ENCODE measurements around the gene AGAP1. TPM values are rescaled to one million over a fixed set of nuclear protein-coding genes. Genes with fewer than 3 reads are reported as not detected.

Gene AGAP1
- total RNA-seq, 2 experiments from 2014 or later: 1.8 to 2.0 TPM

- intact Hi-C loops (cut with micrococcal nuclease): no loop called here
- Mint-ChIP-seq H3K36me3 (no peaks in the 10 kb centered on the region), H3K9me3 (no peaks in the 10 kb centered on the region), H3K4me3 (no peak overlapping the region), H3K27me3 (peaks cover 7% of the 10 kb centered on the region), H3K4me1 (ENCODE audit: low read depth) (no peaks in the 10 kb centered on the region), H3K27ac (no peak overlapping the region)
- ChIA-PET POLR2A (interaction anchor here (0.6 kb wide), 1 partner anchor 10 kb away, joined by 3 read pairs; no protein-coding TSS in a partner anchor), CTCF (no interaction called here)
- no peak for DNase-seq
These were observed 48.2 kb downstream of the AGAP1 start for GRCh38 chr2:235541838-235542549.

- H3K27ac Mint-ChIP-seq: no peak overlapping the region
- intact Hi-C loops (cut with micrococcal nuclease): no loop called here
- H3K36me3 Mint-ChIP-seq: no peaks in the 10 kb centered on the region
- ChIA-PET POLR2A (interaction anchor here (0.6 kb wide), 1 partner anchor 9 kb away, joined by 3 read pairs; no protein-coding TSS in a partner anchor), CTCF (no interaction called here)
- DNase-seq: no peak
- peaks cover 5% of the 10 kb centered on the region for H3K27me3 Mint-ChIP-seq
- no peaks in the 10 kb centered on the region for H3K4me1 Mint-ChIP-seq (ENCODE audit: low read depth)
- no peak overlapping the region for H3K4me3 Mint-ChIP-seq
- H3K9me3 Mint-ChIP-seq: no peaks in the 10 kb centered on the region
These were observed 48.9 kb downstream of the AGAP1 start for GRCh38 chr2:235542733-235543127.

- no peaks in the 10 kb centered on the region for H3K4me1 Mint-ChIP-seq (ENCODE audit: low read depth)
- no peak overlapping the region for H3K27ac Mint-ChIP-seq
- H3K4me3 Mint-ChIP-seq: no peak overlapping the region
- DNase-seq: peak; percentile 16
- H3K9me3 Mint-ChIP-seq: no peaks in the 10 kb centered on the region
- H3K27me3 Mint-ChIP-seq: peaks cover 5% of the 10 kb centered on the region
- intact Hi-C loops (cut with micrococcal nuclease): no loop called here
- ChIA-PET POLR2A (no interaction called here), CTCF (no interaction called here)
- no peaks in the 10 kb centered on the region for H3K36me3 Mint-ChIP-seq
These were observed 49.4 kb downstream of the AGAP1 start for GRCh38 chr2:235543128-235543750.

DNA sequence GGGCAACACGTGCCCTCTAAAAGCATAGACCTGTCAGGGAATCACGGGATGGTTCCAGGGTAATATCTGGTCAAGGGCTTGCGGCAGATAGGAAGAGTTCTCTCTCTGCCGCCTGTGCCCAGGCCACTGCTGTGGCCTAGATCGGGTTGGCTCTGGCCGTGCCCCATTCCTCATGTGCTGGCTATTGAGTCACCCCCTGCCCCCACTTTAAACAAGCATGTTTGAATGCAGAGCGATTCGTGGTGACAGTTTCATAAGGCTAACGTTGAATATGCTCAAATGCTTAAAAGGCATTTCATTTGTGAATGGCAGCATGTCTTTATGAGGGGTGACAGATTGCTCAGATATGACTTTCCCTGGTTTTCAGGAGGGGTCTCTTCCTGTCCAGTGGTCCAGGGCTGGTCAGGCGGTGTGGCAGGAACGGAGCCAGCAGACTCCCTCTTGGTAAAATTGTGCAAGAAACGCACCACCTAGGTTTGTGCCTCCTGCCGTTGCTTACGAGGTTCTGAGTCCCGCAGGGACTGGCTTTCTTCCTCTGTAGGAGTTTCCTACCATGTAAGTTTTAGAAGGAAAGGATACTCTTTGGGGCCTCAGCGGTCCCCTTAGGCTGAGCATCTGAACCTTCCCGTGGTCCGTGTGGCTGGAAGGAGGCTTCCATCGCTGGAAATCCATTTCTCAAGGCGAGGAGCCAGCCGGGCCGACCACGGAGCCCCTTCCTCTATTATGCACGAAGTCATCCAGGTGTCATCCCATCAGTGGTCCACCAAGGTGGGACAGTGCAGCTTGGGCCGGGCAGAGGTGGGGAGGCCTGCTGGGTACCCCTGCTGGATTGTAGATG, 50.2 kb downstream of the AGAP1 start:
- Mint-ChIP-seq H3K4me3 (no peak overlapping the region), H3K9me3 (no peaks in the 10 kb centered on the region), H3K36me3 (no peaks in the 10 kb centered on the region), H3K27ac (no peak overlapping the region), H3K27me3 (peaks cover 5% of the 10 kb centered on the region), H3K4me1 (ENCODE audit: low read depth) (no peaks in the 10 kb centered on the region)
- POLR2A ChIA-PET: no interaction called here
- intact Hi-C loops (cut with micrococcal nuclease): no loop called here
- CTCF ChIA-PET: no interaction called here
- DNase-seq: no peak

- no peak for DNase-seq
- no peaks in the 10 kb centered on the region for H3K36me3 Mint-ChIP-seq
- H3K4me3 Mint-ChIP-seq: no peak overlapping the region
- no peaks in the 10 kb centered on the region for H3K9me3 Mint-ChIP-seq
- peaks cover 6% of the 10 kb centered on the region for H3K27me3 Mint-ChIP-seq
- intact Hi-C loops (cut with micrococcal nuclease): no loop called here
- ChIA-PET POLR2A (no interaction called here), CTCF (no interaction called here)
- no peak overlapping the region for H3K27ac Mint-ChIP-seq
- no peaks in the 10 kb centered on the region for H3K4me1 Mint-ChIP-seq (ENCODE audit: low read depth)
These were observed 50.8 kb downstream of the AGAP1 start for GRCh38 chr2:235544689-235544969.

- Mint-ChIP-seq H3K27me3 (peaks cover 9% of the 10 kb centered on the region), H3K27ac (no peak overlapping the region), H3K36me3 (no peaks in the 10 kb centered on the region), H3K4me1 (ENCODE audit: low read depth) (no peaks in the 10 kb centered on the region), H3K9me3 (no peaks in the 10 kb centered on the region), H3K4me3 (no peak overlapping the region)
- ChIA-PET POLR2A (no interaction called here), CTCF (no interaction called here)
- DNase-seq: no peak
- intact Hi-C loops (cut with micrococcal nuclease): no loop called here
These were observed 51.7 kb downstream of the AGAP1 start for GRCh38 chr2:235545339-235546150.

- ChIA-PET CTCF (no interaction called here), POLR2A (no interaction called here)
- Mint-ChIP-seq H3K27ac (no peak overlapping the region), H3K4me1 (ENCODE audit: low read depth) (no peaks in the 10 kb centered on the region), H3K9me3 (no peaks in the 10 kb centered on the region), H3K36me3 (no peaks in the 10 kb centered on the region), H3K27me3 (peaks cover 9% of the 10 kb centered on the region), H3K4me3 (no peak overlapping the region)
- intact Hi-C loops (cut with micrococcal nuclease): no loop called here
- no peak for DNase-seq
These were observed 52.2 kb downstream of the AGAP1 start for GRCh38 chr2:235546151-235546435.

- Mint-ChIP-seq H3K9me3 (no peaks in the 10 kb centered on the region), H3K27me3 (peaks cover 9% of the 10 kb centered on the region), H3K36me3 (no peaks in the 10 kb centered on the region), H3K27ac (no peak overlapping the region), H3K4me3 (no peak overlapping the region), H3K4me1 (ENCODE audit: low read depth) (no peaks in the 10 kb centered on the region)
- intact Hi-C loops (cut with micrococcal nuclease): no loop called here
- CTCF ChIA-PET: no interaction called here
- no peak for DNase-seq
- POLR2A ChIA-PET: no interaction called here
These were observed 52.6 kb downstream of the AGAP1 start for GRCh38 chr2:235546436-235546835.

- H3K36me3 Mint-ChIP-seq: no peaks in the 10 kb centered on the region
- H3K4me3 Mint-ChIP-seq: no peak overlapping the region
- DNase-seq: no peak
- H3K27ac Mint-ChIP-seq: no peak overlapping the region
- no peaks in the 10 kb centered on the region for H3K9me3 Mint-ChIP-seq
- no peaks in the 10 kb centered on the region for H3K4me1 Mint-ChIP-seq (ENCODE audit: low read depth)
- POLR2A ChIA-PET: no interaction called here
- intact Hi-C loops (cut with micrococcal nuclease): no loop called here
- peaks cover 10% of the 10 kb centered on the region for H3K27me3 Mint-ChIP-seq
- CTCF ChIA-PET: no interaction called here
These were observed 56.0 kb downstream of the AGAP1 start for GRCh38 chr2:235549735-235550377.

- intact Hi-C loops (cut with micrococcal nuclease): no loop called here
- no peak overlapping the region for H3K4me3 Mint-ChIP-seq
- no peak for DNase-seq
- H3K27ac Mint-ChIP-seq: no peak overlapping the region
- no peaks in the 10 kb centered on the region for H3K9me3 Mint-ChIP-seq
- ChIA-PET POLR2A (no interaction called here), CTCF (no interaction called here)
- H3K27me3 Mint-ChIP-seq: peaks cover 10% of the 10 kb centered on the region
- no peaks in the 10 kb centered on the region for H3K36me3 Mint-ChIP-seq
- H3K4me1 Mint-ChIP-seq (ENCODE audit: low read depth): no peaks in the 10 kb centered on the region
These were observed 56.5 kb downstream of the AGAP1 start for GRCh38 chr2:235550378-235550760.

DNA sequence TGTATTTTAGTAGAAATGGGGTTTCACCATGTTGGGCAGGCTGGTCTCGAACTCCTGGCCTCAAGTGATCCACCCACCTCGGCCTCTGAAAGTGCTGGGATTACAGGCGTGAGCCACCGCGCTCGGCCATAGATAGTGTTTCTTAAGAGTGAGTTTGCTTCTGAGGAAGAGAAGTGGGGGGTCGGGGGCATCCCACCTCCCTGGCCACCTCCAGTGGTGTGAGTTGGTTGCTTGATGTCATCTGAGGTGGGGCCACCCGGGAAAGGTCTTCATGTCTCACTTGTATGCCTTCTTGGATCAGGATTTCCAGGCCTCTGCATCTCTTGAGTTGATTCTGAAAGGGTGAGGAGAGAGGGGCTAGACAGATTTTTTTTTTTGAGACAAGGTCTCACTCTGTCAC, 57.1 kb downstream of the AGAP1 start:
- no peaks in the 10 kb centered on the region for H3K9me3 Mint-ChIP-seq
- CTCF ChIA-PET: no interaction called here
- intact Hi-C loops (cut with micrococcal nuclease): no loop called here
- POLR2A ChIA-PET: no interaction called here
- no peak overlapping the region for H3K27ac Mint-ChIP-seq
- no peaks in the 10 kb centered on the region for H3K36me3 Mint-ChIP-seq
- H3K4me1 Mint-ChIP-seq (ENCODE audit: low read depth): no peaks in the 10 kb centered on the region
- H3K27me3 Mint-ChIP-seq: peaks cover 12% of the 10 kb centered on the region
- no peak for DNase-seq
- no peak overlapping the region for H3K4me3 Mint-ChIP-seq

- Mint-ChIP-seq H3K4me1 (ENCODE audit: low read depth) (no peaks in the 10 kb centered on the region), H3K4me3 (no peak overlapping the region), H3K27ac (no peak overlapping the region), H3K9me3 (no peaks in the 10 kb centered on the region), H3K36me3 (no peaks in the 10 kb centered on the region), H3K27me3 (peaks cover 16% of the 10 kb centered on the region)
- POLR2A ChIA-PET: interaction anchor here (0.7 kb wide), 1 partner anchor 10 kb away, joined by 3 read pairs; no protein-coding TSS in a partner anchor
- DNase-seq: peak; percentile 16
- CTCF ChIA-PET: no interaction called here
- intact Hi-C loops (cut with micrococcal nuclease): no loop called here
These were observed 58.1 kb downstream of the AGAP1 start for GRCh38 chr2:235551965-235552364.
